ENCODE measurements around the gene DYNLT1. TPM values are rescaled to one million over a fixed set of nuclear protein-coding genes. Genes with fewer than 3 reads are reported as not detected.

The DYNLT1 gene
- total RNA-seq, 1 experiment from 2014 or later: 105 TPM

DNA sequence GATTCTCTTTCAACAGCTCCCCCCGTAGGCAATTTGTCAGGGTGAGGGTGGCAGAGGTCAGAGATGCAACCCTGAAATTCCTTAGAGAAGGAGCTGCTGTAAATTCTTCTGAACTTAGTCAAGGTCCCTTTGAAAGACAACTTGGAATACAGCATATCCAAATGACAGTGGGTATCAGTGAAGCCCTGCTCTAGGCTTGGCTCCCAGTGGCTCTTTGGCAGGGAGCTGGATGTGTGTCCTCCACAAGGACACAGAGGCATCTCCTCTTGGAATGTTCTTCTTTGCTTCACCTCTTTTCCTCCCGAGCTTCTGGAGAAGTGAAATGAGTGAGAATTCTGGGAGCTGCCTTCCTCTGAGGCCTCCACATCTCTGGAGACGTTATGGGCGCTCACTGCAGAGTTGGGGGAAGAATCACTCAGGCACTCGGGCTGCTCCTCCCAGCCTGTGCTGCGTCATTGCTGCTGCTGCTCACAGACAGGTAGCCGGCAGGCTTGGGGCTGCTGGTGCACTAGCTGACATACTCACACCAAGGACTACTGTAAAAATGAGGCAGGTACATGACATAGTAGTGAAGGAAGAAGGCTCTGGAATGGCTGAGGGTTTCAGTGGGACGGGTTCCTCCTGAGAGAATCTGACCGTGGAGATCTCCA, 34.1 kb downstream of the DYNLT1 start:
- H3K23ac ChIP-seq (ENCODE audit: insufficient read length, low read depth, low read length): no peak overlapping the region

More for the DNA sequence above, 34.1 kb downstream of the DYNLT1 start:
- peaks cover 3 to 10% of the 10 kb centered on the region in 2 experiments; a peak in 2 of 5 replicates for H3K9me3 Mint-ChIP-seq
- no peaks in the 10 kb centered on the region for H3K23me2 ChIP-seq (ENCODE audit: insufficient read length, low read depth, low read length, poor library complexity, severe bottlenecking)
- peaks cover 8% of the 10 kb centered on the region; the same call in 1 of the 2 replicates for H3K4me1 ChIP-seq (ENCODE audit: insufficient read depth, low read length)
- H3K4me2 ChIP-seq (ENCODE audit: insufficient read depth, insufficient read length, low read length): no peak overlapping the region
- H3T11ph ChIP-seq (ENCODE audit: low read length): no peak overlapping the region
- no peak overlapping the region for H2BK5ac ChIP-seq (ENCODE audit: insufficient read length, low read length)
- no peaks in the 10 kb centered on the region for H3K79me1 ChIP-seq (ENCODE audit: insufficient read depth, low read depth, low read length, poor library complexity, severe bottlenecking)
- peak overlapping the region; percentile 88 to 96 (median 89); a peak in 6 of 7 replicates for H3K27ac Mint-ChIP-seq
- H3K4me3 Mint-ChIP-seq: no peak overlapping the region
- H2BK15ac ChIP-seq (ENCODE audit: low read depth, low read length): no peak overlapping the region
- no peak overlapping the region for H3K14ac ChIP-seq (ENCODE audit: insufficient read depth, low read length)
- no peaks in the 10 kb centered on the region for H3K27me3 Mint-ChIP-seq (ENCODE audit: low read depth)
- no peak overlapping the region for H3K18ac ChIP-seq (ENCODE audit: insufficient read length, low read depth, low read length)
- no peak overlapping the region for H3K27ac ChIP-seq (ENCODE audit: insufficient read length, low read depth, low read length)
- peaks cover 48 to 76% (median 63%) of the 10 kb centered on the region in 3 experiments for H3K36me3 Mint-ChIP-seq (ENCODE audit: insufficient read depth in 1 of 3, low read depth in 3 of 3)
- no peaks in the 10 kb centered on the region for H3K9me3 ChIP-seq (ENCODE audit: control insufficient read depth, low read depth, low read length)
- H3K79me2 ChIP-seq (ENCODE audit: insufficient read depth, low read length): no peaks in the 10 kb centered on the region
- peaks cover 19 to 22% of the 10 kb centered on the region in 2 experiments for H3K4me1 Mint-ChIP-seq
- no peak overlapping the region for H3K4ac ChIP-seq (ENCODE audit: low read depth, low read length)
- H3K9ac ChIP-seq (ENCODE audit: extremely low read depth, insufficient read length, low read length): no peak overlapping the region
- H4K91ac ChIP-seq (ENCODE audit: insufficient read length, low read depth, low read length): no peak overlapping the region
- TF ChIP-seq, protein P1, sequence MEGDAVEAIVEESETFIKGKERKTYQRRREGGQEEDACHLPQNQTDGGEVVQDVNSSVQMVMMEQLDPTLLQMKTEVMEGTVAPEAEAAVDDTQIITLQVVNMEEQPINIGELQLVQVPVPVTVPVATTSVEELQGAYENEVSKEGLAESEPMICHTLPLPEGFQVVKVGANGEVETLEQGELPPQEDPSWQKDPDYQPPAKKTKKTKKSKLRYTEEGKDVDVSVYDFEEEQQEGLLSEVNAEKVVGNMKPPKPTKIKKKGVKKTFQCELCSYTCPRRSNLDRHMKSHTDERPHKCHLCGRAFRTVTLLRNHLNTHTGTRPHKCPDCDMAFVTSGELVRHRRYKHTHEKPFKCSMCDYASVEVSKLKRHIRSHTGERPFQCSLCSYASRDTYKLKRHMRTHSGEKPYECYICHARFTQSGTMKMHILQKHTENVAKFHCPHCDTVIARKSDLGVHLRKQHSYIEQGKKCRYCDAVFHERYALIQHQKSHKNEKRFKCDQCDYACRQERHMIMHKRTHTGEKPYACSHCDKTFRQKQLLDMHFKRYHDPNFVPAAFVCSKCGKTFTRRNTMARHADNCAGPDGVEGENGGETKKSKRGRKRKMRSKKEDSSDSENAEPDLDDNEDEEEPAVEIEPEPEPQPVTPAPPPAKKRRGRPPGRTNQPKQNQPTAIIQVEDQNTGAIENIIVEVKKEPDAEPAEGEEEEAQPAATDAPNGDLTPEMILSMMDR (conservative IDR thresholded peaks at IDR 0.05): no peak
- no peak overlapping the region for H2BK120ac ChIP-seq (ENCODE audit: low read depth, low read length, poor library complexity, severe bottlenecking)
- no peak overlapping the region for H3K56ac ChIP-seq (ENCODE audit: insufficient read length, low read depth, low read length)
- no peak overlapping the region for H4K5ac ChIP-seq (ENCODE audit: insufficient read length, low read depth, low read length)
- no peaks in the 10 kb centered on the region for H4K20me1 ChIP-seq (ENCODE audit: control insufficient read depth, insufficient read depth, insufficient read length)
- no peak overlapping the region for H4K8ac ChIP-seq (replicated peaks; ENCODE audit: insufficient read length, low read depth, low read length)
- no peak overlapping the region for H2BK20ac ChIP-seq (ENCODE audit: low read depth, low read length, poor library complexity, severe bottlenecking)
- H2BK12ac ChIP-seq (ENCODE audit: insufficient read length, low read depth, low read length): no peak overlapping the region
- H2AFZ ChIP-seq (ENCODE audit: low read length): no peak overlapping the region
- no peak overlapping the region for H2AK5ac ChIP-seq (ENCODE audit: insufficient read length, low read length)
- DNase-seq: no peak
- H3K27me3 ChIP-seq (ENCODE audit: insufficient read depth, low read length): no peaks in the 10 kb centered on the region
- no CpG with 5 or more reads among the region's 9 CpGs for WGBS (ENCODE audit: extremely low coverage, insufficient read length, low lambda C conversion rate)
